Fibroblast of pulmonary artery (primary cell): ENCODE measurements around the gene SNX17.
"Not testable (repeated sequence)": the region's sequence is repeated elsewhere in the genome, so short reads cannot be mapped to it uniquely, and the experiment has no call there.

Source experiments
- DNase-seq: peaks from one replicate; pipeline ENCODE4 v3.0.0-alpha.2; 2010; ENCODE audit warnings: low read depth
- H3K4me3 ChIP-seq: replicated peaks from 2 replicates; pipeline ENCODE4 v1.5.1; 2011; ENCODE audit warnings: low read depth, mild to moderate bottlenecking, control low read depth, low read length, moderate library complexity
- CTCF ChIP-seq: IDR thresholded peaks from 2 replicates; pipeline ENCODE4 v1.5.1; 2011; ENCODE audit warnings: mild to moderate bottlenecking, control low read depth, low read length, inconsistent platforms; ENCODE audit errors: missing control alignments

SNX17 gene

GRCh38 chr2:27324720-27325119 is 45.7 kb upstream of the SNX17 start:
- DNase-seq, result no peak
- H3K4me3 ChIP-seq, result no peak overlapping the region
- no peak for TF ChIP-seq CTCF

GRCh38 chr2:27335311-27335710 is 35.1 kb upstream of the SNX17 start:
- H3K4me3 ChIP-seq, result no peak overlapping the region
- no peak for TF ChIP-seq CTCF
- DNase-seq, result no peak

- no peak for TF ChIP-seq CTCF
- H3K4me3 ChIP-seq, result no peak overlapping the region
- no peak for DNase-seq
Observed at GRCh38 chr2:27336173-27336572, 34.2 kb upstream of the SNX17 start.

GRCh38 chr2:27347641-27348040 is 22.8 kb upstream of the SNX17 start:
- DNase-seq, result no peak
- no peak for TF ChIP-seq CTCF
- H3K4me3 ChIP-seq, result no peak overlapping the region

- H3K4me3 ChIP-seq, result no peak overlapping the region
- no peak for DNase-seq
- TF ChIP-seq CTCF, result no peak
Observed at GRCh38 chr2:27350106-27350693, 20.2 kb upstream of the SNX17 start.

GRCh38 chr2:27351802-27352598 is 18.4 kb upstream of the SNX17 start:
- no peak overlapping the region for H3K4me3 ChIP-seq
- TF ChIP-seq CTCF, result no peak
- DNase-seq, result no peak

- not testable (repeated sequence) for H3K4me3 ChIP-seq, DNase-seq
Observed at GRCh38 chr2:27353386-27353761, 17.0 kb upstream of the SNX17 start.
